Renal cortical epithelial cell (primary cell): Measurements from ENCODE around the gene SGCB. TPM values are rescaled to one million over a fixed set of nuclear protein-coding genes. Genes with fewer than 3 reads are reported as not detected.

Experiments used
- DNase-seq: peaks from one replicate; pipeline ENCODE4 v3.0.0-alpha.2; 2011; ENCODE audit warnings: low read depth
- total RNA-seq: library from RNA; depleted of rRNA; stranded (reverse); fragments of >200 nt; gene quantifications from 2 replicates; pipeline ENCODE4 v1.2.3, GENCODE V29; 2014

The SGCB gene
- total RNA-seq, 1 donor from 2014 or later, result 38.9 TPM

- DNase-seq, result no peak
Observed at GRCh38 chr4:52019936-52020657, 18.0 kb downstream of the SGCB start, which contains the start of gene LRRC66. Gene LRRC66, minus strand, starts transcription at chr4:52020363. Its CDS starts 2,750 bp downstream, at chr4:52017613.

GRCh38 chr4:52017814-52018213 lies 20.3 kb downstream of the SGCB start:
- DNase-seq, result no peak

- no peak for DNase-seq
Observed at GRCh38 chr4:52016981-52017380, 21.1 kb downstream of the SGCB start.

- peak; percentile 39 for DNase-seq
Observed at GRCh38 chr4:52015366-52015765, 22.7 kb downstream of the SGCB start.

GRCh38 chr4:52014903-52015302 lies 23.2 kb downstream of the SGCB start:
- DNase-seq, result no peak

- DNase-seq, result no peak
Observed at GRCh38 chr4:52012651-52013050, 25.4 kb downstream of the SGCB start.

GRCh38 chr4:52010986-52011385 lies 27.1 kb downstream of the SGCB start:
- no peak for DNase-seq

GRCh38 chr4:52006887-52007286 lies 31.2 kb downstream of the SGCB start:
- peak; percentile 35 for DNase-seq

- no peak for DNase-seq
Observed at GRCh38 chr4:52005604-52006273, 32.4 kb downstream of the SGCB start.

GRCh38 chr4:52004414-52004813 lies 33.7 kb downstream of the SGCB start:
- DNase-seq, result no peak

- DNase-seq, result peak; percentile 76
Observed at GRCh38 chr4:52001616-52002015, 36.5 kb downstream of the SGCB start.

- DNase-seq, result peak; percentile 44
Observed at GRCh38 chr4:51999250-51999649, 38.8 kb downstream of the SGCB start.

GRCh38 chr4:51998837-51999236 lies 39.3 kb downstream of the SGCB start:
- DNase-seq, result no peak

- no peak for DNase-seq
Observed at GRCh38 chr4:51997647-51998046, 40.5 kb downstream of the SGCB start.

- DNase-seq, result no peak
Observed at GRCh38 chr4:51995647-51996220, 42.4 kb downstream of the SGCB start.

Other genes starting within 250 kb of the SGCB start
- 48.3 and 81.4 TPM in 2 replicates for gene DCUN1D4, start 195.1 kb downstream of the SGCB start, total RNA-seq
- gene LRRC66, start 17.9 kb downstream of the SGCB start, total RNA-seq, result 0.55 TPM in 1 of 2 replicates, not detected in the other
- gene SPATA18, start 13.0 kb upstream of the SGCB start, total RNA-seq, result 7.3 and 20.8 TPM in 2 replicates